Measurements from ENCODE around the gene FMN1. TPM values are rescaled to one million over a fixed set of nuclear protein-coding genes. Genes with fewer than 3 reads are reported as not detected.

FMN1 gene
- polyA plus RNA-seq, 1 experiment = 3.7 TPM

DNA sequence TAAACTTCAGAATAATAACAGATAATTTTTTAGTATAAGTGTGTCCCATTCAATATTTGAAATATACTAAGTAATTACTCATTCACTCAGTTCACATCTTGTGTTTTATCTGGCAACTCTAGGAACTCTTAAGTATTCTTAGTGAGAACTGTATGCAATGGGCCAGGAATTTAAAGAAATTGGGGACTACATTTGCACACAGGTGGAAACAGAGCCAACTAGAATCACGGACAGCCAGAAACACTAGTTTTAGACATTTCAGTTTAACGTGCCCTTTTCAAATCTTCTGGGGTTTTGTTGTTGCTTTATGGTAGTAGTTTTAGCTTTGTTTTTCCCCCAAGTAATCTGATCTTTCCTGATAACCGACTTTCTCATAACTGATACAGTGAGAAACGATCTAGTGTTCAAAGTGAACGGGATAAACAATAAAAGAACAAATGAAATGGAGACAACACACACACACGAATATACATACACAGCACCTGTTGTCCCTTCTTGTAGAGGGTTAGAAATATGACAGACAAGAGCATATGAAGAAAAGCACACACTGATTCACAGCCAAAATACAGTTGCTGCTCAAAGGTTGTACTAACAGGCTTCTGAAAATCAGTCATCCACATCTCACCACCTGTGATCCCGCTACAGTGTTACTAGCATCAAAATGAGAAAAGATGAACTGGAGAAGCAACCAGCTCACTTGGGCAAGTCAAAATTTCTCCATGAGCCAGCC lies 167.0 kb downstream of the FMN1 start:
- Histone ChIP-seq H3K4me3 (ENCODE audit: low read depth, low read length) (no peak overlapping the region), H3K27me3 (ENCODE audit: control insufficient read depth, insufficient read depth, low read length) (no peaks in the 10 kb centered on the region), H3K27ac (ENCODE audit: low read depth, low read length) (no peak overlapping the region), H3K9me3 (ENCODE audit: control insufficient read depth, insufficient read depth, low read length) (no peaks in the 10 kb centered on the region)
- DNase-seq (ENCODE audit: low read depth, low spot score) = no peak
- ChIA-PET POLR2A (no interaction called here), CTCF (interaction anchor here (0.5 to 1.7 kb wide), 4 partner anchors 27 to 365 kb away, joined by 4 to 8 read pairs (median 6); no protein-coding TSS in a partner anchor)
- TF ChIP-seq, protein P1, sequence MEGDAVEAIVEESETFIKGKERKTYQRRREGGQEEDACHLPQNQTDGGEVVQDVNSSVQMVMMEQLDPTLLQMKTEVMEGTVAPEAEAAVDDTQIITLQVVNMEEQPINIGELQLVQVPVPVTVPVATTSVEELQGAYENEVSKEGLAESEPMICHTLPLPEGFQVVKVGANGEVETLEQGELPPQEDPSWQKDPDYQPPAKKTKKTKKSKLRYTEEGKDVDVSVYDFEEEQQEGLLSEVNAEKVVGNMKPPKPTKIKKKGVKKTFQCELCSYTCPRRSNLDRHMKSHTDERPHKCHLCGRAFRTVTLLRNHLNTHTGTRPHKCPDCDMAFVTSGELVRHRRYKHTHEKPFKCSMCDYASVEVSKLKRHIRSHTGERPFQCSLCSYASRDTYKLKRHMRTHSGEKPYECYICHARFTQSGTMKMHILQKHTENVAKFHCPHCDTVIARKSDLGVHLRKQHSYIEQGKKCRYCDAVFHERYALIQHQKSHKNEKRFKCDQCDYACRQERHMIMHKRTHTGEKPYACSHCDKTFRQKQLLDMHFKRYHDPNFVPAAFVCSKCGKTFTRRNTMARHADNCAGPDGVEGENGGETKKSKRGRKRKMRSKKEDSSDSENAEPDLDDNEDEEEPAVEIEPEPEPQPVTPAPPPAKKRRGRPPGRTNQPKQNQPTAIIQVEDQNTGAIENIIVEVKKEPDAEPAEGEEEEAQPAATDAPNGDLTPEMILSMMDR (IDR thresholded peaks at IDR 0.05; ENCODE audit: low read depth, low read length) = no peak

DNA sequence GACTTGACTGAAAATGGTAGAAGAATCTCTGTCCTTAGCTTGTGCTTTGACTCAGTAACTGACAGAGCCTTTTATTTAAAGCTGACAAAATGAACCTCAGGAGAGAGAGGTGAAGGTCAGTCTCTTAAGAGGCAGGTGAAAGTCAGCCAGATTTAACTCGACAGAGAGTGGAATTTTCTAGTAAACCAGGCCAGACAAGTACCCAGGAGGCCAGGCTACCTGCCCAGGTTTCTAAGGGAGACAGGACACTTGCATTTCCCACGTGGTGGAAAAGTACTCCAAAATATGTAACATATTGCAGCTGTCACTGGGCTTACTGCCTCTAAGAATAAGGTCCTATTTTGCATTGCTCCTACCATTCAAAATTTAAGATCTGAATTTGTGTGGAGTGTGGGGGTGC lies 167.9 kb downstream of the FMN1 start:
- H3K27ac ChIP-seq (ENCODE audit: low read depth, low read length) = no peak overlapping the region
- CTCF ChIA-PET = interaction anchor here (1.3 to 2.5 kb wide), 3 partner anchors 60 to 364 kb away, joined by 5 to 14 read pairs (median 5); no protein-coding TSS in a partner anchor
- no peak overlapping the region for H3K4me3 ChIP-seq (ENCODE audit: low read depth, low read length)
- no peaks in the 10 kb centered on the region for H3K9me3 ChIP-seq (ENCODE audit: control insufficient read depth, insufficient read depth, low read length)
- DNase-seq (ENCODE audit: low read depth, low spot score) = no peak
- TF ChIP-seq, protein P1 (IDR thresholded peaks at IDR 0.05; ENCODE audit: low read depth, low read length) = no peak
- POLR2A ChIA-PET = no interaction called here
- no peaks in the 10 kb centered on the region for H3K27me3 ChIP-seq (ENCODE audit: control insufficient read depth, insufficient read depth, low read length)

DNA sequence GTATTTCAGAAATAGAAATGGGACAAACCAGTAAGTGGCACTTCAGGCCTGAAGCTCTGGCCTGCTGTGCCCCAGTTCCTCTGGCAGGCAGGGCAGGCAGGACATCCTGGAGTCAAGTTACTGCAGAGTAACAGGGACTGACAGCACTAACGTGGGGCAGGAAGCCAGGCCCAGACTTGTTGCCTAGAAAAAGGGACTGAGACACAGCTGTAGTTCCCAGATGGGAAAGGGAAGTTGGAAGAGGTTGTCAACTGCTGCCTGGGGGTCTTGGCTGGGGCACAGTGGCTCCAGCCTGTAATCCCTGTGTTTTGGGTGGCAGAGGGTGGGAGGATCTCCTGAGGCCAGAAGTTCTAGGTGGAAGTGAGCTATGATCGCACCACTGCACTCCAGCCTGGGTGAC lies 171.9 kb downstream of the FMN1 start:
- Histone ChIP-seq H3K9me3 (ENCODE audit: control insufficient read depth, insufficient read depth, low read length) (peaks cover 8% of the 10 kb centered on the region; the same call in 1 of the 2 replicates), H3K27ac (ENCODE audit: low read depth, low read length) (peak overlapping the region; percentile 63), H3K27me3 (ENCODE audit: control insufficient read depth, insufficient read depth, low read length) (no peaks in the 10 kb centered on the region), H3K4me3 (ENCODE audit: low read depth, low read length) (no peak overlapping the region)
- ChIA-PET POLR2A (interaction anchor here (1.1 kb wide), 1 partner anchor 9 kb away, joined by 3 read pairs; no protein-coding TSS in a partner anchor), CTCF (interaction anchor here (0.9 to 4.0 kb wide), 15 partner anchors 8 to 678 kb away, joined by 3 to 49 read pairs (median 5); no protein-coding TSS in a partner anchor)
- TF ChIP-seq, protein P1 (IDR thresholded peaks at IDR 0.05; ENCODE audit: low read depth, low read length) = no peak
- DNase-seq (ENCODE audit: low read depth, low spot score) = no peak

DNA sequence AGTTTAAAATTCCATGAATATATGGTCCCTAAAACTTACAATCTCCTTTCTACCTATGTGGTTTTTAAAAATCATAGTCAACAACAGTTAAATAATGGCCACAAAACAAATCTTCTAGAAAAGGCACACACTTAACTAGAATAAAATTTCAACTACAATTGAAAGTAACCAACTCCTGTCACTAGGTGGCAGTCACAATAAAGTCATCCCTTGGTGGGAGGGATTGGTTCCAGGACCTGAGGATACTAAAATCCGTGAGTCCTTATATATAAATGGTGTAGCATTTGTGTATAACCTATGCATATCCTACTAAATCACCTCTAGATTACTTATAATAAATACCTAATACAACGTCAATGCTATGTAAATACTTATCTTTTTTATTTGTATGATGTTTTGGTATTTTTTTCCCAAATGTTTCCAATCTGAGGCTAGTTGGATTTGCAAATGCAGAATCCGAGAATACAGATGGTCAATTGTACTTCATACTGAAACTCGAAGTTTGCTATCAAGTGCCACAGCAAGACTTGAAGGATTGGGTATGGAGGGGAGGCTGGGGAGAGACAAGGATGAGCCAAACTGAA lies 172.6 kb downstream of the FMN1 start:
- POLR2A ChIA-PET = interaction anchor here (1.1 kb wide), 1 partner anchor 8 kb away, joined by 3 read pairs; no protein-coding TSS in a partner anchor
- Histone ChIP-seq H3K4me3 (ENCODE audit: low read depth, low read length) (no peak overlapping the region), H3K27me3 (ENCODE audit: control insufficient read depth, insufficient read depth, low read length) (no peaks in the 10 kb centered on the region), H3K9me3 (ENCODE audit: control insufficient read depth, insufficient read depth, low read length) (peaks cover 8% of the 10 kb centered on the region; the same call in 1 of the 2 replicates), H3K27ac (ENCODE audit: low read depth, low read length) (peak overlapping the region; percentile 63)
- peak; percentile 34 for DNase-seq (ENCODE audit: low read depth, low spot score)
- CTCF ChIA-PET = interaction anchor here (0.5 to 4.0 kb wide), 22 partner anchors 8 to 679 kb away, joined by 3 to 49 read pairs (median 4); no protein-coding TSS in a partner anchor
- TF ChIP-seq, protein P1 (IDR thresholded peaks at IDR 0.05; ENCODE audit: low read depth, low read length) = peak; percentile 66

Measured in AG04450 (cell line).